ENCODE data around the gene RNF31.
A peak's percentile ranks its signal among the peaks of the same experiment; 100 is the strongest.

Gene RNF31

DNA sequence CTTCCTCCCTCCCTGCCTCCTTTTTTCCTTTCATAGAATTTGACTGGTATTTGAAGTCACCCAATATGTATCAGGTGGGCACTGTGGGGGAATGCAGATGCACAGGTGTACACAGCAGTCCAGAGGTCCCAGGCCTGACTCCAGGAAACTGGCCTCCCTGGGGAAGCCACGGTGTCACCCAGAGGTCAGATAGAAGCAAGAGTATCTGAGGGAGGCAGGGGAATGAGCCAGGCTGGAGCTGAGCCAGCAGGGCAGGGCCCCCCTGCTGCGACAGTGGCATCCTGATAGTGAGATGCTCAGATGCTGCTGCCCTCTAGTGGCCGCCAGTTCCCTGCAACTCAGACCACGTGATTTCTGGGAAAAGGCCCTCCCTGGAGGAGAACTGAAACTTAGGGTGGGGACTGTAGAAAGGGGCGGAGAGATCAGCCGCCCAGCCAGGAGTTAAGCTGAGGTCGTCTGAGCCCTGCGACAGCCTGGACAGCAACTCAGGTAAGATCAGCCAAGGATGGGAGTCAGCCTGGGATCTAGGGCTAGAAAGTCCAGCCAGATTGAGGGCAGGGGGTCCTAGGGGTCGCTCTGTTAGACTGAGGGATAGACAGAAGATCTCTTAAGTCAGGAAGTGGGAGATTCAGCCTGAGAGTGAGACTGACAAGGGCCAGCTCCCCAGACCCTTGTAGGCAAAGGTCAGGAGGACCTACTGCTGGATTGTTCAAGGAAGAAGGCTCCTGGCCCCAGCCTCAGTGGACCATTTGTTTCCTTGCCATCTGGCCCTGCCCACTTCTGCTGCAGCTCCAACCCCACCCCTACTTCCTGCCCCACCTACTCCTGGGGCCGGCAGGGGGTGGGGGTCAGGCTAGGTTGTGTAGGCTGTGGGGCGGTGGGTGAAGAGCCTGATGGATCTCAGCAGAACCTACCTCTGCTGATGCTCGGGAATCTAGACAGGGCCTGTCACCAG is 13.8 kb downstream of the RNF31 start, which contains the start of gene IRF9:
IRF9 (plus strand) TSS at position 416 of the 955 bp plus-strand sequence. CDS start 880 bp downstream, outside the sequence.
- DNase-seq: peak; percentile 96

DNA sequence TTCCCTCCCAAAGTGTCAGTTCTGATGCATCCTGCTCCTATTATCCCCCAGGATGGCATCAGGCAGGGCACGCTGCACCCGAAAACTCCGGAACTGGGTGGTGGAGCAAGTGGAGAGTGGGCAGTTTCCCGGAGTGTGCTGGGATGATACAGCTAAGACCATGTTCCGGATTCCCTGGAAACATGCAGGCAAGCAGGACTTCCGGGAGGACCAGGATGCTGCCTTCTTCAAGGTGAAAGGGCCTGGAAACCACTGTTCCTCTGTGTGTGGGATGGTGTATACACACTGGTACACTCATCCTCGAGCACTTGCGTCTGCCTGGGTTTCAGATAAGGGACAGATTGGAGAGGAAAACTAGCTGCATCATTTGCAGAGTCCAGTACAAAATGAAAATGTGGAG is 14.8 kb downstream of the RNF31 start:
- no peak for DNase-seq

DNA sequence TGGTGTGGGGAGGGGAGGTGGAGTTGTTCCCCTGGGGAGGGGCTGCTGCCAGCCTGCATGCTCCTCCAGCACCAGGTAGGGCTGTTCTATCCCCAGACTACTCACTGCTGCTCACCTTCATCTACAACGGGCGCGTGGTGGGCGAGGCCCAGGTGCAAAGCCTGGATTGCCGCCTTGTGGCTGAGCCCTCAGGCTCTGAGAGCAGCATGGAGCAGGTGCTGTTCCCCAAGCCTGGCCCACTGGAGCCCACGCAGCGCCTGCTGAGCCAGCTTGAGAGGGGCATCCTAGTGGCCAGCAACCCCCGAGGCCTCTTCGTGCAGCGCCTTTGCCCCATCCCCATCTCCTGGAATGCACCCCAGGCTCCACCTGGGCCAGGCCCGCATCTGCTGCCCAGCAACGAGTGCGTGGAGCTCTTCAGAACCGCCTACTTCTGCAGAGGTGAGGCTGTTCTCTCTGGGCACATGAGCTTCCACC is 17.3 kb downstream of the RNF31 start:
- no peak for DNase-seq

DNA sequence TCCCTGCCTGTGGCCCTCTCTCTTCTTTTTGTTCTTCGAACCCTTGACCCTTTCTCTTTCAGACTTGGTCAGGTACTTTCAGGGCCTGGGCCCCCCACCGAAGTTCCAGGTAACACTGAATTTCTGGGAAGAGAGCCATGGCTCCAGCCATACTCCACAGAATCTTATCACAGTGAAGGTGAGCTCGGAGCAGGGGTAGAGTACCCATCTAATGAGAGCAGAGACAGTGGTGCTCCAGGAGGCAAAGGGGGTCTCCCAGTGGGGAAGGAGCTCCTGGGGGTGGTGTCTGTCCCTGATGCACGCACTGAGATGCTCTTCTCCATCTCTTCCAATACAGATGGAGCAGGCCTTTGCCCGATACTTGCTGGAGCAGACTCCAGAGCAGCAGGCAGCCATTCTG is 18.5 kb downstream of the RNF31 start:
- DNase-seq: no peak

DNA sequence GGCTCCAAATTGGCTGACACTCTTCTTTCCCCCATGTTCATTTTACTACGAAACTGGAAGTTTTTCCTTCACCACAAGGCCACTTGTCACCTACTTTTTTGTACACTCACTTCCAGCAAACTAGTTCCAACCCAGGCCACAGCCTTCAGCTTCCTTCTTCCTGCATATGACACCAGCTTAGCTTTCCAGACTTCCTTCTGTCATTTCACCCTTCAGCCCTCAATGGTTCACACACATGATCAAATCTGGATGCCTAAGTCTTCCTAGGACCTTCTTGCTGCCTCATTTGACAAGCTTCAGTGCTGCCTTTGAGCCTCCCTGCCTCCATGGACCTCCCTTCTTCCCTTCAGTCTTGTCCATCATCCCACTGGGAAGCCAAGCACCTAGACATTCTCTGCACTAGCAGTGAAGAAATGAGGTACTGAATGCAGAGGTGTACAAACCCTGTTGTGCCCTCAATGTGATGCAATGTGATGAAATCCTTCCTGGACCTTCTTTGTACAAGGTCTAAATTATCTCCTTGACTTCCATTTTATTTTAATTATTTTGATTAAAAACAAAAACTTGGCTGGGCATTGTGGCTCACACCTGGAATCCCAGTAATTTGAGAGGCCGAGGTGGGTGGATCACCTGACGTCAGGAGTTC is 20.3 kb downstream of the RNF31 start:
- no peak for DNase-seq

DNA sequence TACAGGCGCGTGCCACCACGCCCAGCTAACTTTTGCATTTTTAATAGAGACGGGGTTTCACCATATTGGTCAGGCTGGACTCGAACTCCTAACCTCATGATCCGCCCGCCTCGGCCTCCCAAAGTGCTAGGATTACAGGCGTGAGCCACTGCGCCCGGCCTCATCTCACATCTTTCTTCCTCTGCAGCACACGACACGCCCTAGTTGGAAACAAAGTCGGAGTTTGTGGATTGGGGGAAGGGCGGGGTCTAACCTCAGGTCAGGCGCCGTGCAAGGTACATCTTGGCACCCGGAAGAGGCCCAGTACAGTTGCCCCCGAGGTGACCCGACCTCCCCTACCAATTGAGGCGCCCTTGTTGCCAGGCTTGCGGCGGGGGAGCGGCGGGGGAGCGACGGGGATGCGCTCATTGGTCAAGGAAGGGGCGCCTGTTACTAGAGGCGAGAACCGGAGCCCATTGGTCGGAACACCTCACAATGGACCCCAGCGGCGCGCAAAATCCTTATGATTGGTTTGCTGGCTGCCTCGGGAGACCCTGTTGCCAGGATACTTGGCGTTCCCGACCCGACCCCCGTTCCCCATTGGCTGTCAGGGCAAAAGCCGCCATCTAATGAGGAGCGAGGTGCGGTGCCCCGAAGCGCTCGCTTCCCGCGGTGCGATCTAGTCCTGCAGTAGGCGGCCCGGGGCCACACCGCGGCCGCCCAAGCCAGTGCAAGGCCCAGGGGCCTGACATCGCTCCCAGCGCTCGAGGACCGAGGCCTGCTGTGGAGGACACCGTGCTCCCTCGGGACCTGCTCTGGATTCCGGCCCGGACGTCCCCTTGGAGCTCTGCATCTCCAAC is 24.3 kb downstream of the RNF31 start, which contains the start of gene REC8:
REC8 (plus strand) TSS at position 659 of the 839 bp plus-strand sequence. CDS start 473 bp downstream, outside the sequence.
- peak; percentile 92 for DNase-seq

DNA sequence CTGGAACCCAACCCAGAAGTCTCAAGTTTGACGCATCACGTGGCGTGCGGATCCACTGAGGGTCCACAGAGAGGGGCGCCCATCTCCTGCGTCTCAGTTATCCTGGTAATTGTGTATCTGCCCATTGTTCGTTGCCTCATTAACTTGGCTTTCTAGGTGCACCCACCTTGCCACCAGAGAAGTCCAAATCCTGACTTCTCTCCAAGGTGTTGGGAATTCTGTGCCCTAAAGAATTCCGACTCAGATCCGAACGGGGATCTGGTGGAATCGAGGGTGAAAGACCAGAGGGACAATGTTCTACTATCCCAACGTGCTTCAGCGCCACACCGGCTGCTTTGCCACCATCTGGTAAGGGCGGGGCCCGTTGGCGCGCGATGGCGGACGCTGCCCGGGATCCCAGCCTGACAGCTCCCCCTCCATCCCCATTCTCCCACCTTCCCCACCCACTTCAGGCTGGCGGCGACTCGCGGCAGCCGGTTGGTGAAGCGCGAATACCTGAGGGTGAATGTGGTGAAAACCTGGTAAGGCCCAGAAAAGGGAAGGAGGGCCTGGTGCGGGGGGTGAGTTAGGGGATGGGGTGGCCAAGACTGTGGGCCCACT is 25.1 kb downstream of the RNF31 start:
- DNase-seq: no peak

DNA sequence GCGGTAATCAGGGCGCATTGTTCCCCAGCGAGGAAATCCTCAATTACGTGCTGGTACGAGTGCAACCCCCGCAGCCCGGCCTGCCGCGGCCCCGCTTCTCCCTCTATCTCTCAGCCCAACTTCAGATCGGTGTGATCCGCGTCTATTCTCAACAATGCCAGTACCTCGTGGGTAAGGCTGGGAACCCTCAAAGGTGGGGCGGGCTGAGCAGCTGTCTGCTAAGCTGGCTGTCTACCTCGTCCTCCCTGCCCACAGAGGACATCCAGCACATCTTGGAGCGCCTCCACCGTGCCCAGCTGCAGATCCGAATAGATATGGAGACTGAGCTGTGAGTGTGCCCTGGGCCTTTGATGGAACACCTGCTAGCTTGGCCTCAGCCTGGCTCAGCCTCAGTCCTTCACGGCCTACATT is 25.6 kb downstream of the RNF31 start:
- no peak for DNase-seq

DNA sequence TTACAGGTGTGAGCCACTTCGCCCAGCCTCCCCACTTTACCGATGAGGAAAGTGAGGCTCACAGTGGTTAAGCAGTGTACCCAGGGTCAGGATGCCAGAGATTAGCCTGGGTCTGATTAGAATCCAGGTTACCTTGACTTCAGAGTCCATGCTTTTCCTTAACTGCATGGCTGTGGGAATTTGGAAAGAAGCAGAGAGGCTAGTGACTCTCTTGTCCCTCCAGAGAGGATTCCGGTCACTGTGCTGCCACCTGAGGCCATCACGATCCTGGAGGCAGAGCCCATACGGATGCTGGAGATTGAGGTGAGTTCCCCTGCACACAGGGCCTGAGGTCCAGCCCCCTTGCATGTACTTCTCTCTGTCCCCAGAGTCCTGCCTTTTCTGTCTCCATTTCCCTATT is 29.3 kb downstream of the RNF31 start:
- DNase-seq: no peak

DNA sequence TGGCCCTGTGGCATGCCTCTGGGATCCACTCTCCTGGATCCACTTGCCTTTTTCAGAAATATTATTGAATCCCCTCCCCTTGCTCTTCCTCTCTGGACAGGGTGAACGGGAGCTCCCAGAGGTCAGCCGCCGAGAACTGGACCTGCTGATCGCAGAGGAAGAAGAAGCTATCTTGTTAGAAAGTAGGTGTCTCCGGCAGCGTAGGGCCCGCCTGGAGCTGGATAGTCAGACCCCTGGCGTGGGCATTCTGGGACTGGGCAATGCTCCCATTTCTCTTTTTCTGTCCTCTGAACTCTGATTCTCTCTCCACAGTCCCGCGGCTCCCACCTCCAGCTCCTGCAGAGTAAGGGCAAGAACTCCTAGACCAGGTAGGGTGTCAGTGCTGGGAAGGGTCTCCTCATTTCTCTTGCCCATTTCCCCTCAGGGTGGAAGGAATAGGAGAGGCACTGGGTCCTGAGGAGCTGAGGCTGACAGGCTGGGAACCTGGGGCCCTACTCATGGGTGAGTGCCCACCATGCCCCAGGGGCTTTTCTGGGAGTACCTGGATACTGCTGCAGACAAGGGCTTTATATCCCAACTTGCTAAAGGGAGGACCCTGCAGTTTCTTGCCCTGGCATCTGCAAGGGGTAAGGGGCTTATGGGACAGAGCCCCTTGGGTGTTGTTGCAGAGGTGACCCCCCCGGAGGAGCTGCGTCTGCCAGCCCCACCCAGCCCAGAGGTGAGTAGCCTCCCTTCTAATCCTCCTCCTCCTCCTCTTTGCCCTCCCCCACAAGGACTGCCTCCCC is 29.9 kb downstream of the RNF31 start:
- DNase-seq: no peak

DNA sequence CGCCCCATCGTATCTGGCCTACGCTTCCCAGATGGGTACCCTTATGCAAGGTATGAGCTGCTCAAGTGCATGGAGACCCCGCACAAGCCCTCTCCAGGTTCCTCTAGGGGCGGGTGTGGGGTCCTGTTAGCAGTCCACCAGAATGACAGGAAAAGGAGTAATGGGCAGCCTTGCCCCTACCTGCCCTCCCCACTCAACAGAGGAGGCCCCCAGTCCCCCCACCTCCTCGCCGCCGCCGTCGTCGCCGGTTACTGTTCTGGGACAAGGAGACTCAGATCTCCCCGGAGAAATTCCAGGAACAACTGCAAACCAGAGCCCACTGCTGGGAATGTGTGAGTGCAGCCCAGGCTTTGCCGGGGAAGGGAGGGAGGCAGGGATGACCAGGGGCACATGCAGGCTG is 30.6 kb downstream of the RNF31 start:
- DNase-seq: no peak

DNA sequence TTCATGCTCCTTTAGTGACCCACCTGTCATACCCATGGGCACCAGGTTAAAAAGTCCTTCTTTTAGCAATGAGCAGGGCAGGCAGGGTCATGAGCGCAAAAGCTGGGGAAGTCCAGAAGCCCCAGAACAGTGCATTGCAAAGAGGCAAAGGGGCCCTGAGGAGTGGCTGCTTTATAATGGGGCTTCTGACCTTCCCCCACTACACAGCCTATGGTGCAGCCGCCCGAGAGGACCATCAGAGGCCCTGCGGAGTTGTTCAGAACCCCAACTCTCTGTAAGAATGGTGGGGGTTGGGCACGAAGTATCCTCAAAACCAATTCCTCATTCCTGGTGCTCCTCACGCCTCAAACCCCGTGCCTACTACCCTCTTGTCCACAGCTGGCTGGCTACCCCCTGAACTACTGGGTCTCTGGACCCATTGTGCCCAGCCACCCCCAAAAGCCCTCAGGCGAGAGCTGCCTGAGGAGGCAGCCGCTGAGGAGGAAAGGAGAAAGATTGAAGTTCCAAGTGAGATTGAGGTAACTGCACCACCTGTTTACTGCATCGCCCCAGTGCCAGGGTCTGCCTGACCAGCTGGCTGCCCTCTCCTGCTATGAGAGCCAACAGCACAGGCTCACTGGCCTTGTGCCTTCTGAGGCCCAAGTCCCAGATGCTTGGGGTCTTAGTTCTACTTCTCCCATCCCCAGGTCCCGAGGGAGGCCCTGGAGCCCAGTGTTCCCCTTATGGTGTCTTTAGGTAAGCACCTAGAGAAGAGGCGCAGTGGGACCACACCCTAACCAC is 31.3 kb downstream of the RNF31 start:
- no peak for DNase-seq

DNA sequence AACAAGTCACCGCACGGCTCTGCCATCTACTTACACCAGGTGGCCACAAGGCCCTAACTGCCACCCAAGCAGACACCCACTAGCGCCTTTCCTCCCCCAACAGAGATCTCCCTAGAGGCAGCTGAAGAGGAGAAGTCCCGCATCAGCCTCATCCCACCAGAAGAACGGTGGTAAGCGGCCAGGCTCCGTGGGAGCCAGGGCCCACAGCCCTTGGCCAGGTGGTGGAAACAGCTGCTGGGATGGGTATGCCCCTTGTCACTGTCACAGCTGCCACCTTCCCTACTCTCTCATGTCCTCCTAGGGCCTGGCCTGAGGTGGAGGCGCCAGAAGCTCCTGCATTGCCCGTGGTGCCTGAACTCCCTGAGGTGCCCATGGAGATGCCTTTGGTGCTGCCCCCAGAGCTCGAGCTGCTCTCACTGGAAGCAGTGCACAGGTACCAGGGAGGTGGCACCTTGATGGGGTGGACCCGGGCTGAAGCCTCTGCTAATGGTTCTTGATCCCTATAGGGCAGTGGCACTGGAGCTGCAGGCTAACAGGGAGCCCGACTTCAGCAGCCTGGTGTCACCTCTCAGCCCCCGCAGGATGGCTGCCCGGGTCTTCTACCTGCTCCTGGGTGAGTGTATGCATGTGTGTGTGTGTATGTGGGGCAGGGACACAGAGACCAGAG is 32.1 kb downstream of the RNF31 start:
- no peak for DNase-seq

DNA sequence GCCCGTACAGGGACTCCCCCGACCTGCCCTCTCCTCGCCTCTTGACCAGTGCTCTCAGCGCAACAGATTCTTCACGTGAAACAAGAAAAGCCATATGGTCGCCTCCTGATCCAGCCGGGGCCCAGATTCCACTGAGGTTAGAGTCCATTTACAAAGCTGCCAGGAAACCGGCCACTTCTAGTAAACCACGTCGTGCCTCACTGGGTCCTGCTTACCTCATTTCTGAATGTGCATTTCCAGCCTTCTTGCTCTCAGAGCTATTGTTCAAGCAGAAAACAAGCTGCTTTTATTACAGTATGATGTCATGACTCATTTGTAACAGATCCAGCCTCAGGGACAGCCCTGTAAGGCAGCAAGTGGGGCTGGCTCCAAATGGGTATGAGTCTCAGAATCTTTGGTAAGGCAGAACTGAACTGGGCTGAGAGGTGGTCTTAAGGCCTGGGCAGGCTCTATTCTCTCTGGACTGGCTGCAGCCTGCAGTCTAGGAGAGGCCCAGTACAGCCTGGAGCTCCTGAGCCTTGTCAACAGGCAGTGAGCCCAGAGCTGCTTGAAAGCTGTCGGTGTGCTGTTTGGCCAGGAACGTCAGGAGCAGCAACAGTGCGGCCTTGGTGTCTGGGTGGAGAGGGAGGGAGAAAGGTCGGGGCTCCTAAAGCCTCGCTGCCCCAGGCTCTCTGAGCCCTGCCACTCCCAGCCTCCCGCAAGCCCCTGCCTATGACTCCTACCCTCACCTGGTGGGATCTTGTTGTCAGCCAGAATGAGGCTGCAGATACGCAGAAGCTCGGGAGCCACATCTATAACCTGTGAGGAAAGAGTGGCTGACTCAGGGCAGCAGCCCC is 32.9 kb downstream of the RNF31 start:
- no peak for DNase-seq

DNA sequence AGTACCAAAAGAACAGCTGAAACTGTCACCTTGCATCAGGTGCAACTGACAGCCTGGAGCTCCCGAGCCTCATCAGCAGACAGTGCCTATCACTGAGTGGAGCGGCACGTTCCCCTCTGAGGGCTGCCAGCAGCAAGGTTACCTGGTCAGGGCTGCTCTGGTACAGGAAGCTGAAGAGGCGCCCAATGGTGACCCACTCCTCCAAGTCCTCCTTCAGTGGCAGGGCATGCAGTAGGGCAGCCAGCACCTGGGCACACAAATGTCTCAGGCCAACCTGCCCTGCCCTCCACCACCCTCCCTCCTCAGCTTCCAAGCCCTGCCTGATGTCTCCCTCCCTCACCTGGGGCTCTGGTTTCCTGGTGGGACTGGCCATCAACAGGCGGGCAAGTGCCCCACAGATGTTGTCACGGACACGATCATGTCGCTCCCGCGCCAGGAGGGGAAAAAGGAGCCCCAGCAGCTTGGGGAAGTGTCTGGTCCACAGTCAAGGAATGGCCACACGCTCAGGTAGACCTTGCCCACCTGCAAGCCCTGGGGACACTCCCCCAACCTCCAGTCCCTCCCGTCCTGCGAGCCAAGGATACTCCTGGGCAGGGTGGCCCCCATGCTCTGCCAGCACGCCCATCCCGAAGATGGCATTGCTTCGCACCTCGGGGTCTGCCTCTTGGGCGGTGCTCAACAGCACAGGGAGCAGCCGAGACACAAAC is 34.2 kb downstream of the RNF31 start:
- DNase-seq: no peak

DNA sequence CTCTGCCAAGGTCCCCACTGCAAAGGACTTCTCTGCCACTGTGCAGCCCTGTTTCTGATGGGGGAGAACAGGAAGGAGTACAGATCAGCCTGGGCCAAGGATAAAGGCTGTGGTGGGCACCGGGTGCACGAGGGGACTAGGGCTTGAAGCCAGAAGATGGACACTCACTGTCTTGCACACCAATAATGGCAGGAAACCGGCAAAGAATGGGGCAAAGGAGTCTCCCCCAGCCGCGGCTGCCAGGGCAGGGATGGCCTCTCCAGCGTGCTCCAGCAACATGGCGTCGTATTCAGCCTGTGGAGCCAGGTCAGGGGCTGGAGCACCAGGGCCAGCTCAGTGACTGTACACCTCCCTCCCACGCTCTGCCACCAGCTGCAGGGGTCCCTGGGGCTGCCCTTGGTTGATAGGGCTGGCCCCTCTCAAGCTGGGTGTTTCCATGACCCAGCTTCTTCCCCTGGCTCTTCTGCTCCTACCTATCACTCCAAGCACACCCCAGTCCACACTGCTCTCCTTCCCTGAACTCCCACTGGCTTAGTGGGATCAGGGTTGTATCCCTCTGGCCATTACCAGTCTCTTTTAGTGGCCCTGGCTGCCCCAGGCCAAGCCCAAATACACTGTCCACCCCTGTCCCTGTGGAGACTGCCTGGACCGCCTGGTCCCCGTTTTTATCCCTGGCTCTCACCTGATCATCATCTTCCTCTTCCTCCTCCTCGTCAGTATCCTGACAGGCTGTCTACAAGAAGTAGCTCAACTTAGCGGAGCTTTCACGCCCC is 35.0 kb downstream of the RNF31 start:
- DNase-seq: no peak

DNA sequence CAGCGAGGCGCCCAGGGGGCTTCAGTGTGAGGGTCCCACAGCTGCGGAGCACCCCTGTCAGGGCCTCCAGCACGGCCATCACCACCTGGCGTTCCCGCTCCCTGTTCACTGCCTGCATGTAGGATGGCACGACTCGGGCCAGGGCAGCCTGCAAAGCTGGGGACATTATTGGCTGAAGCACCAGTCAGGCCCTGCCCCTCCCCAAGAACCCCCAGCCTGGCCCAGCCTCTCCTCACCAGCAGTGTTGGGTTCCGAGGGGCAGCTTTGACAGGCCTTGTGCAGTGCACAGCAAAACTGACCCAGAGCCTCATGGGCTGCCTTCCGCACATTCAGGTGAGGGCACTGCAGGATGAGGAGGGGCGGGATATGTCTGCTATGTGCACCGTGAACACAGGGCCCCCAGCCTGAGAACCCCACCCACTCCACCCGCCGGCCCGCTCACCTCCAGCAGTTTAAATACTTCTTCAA is 35.8 kb downstream of the RNF31 start:
- no peak for DNase-seq

Data from NCI-H345 (cell line).